ENCODE measurements around the gene RRP8.

Gene RRP8

GRCh38 chr11:6606471-6607189 is 3.2 kb upstream of the RRP8 start:
- TF ChIP-seq TAF1 (IDR thresholded peaks at IDR 0.05; ENCODE audit: low read depth) (no peak), ZBTB7A (IDR thresholded peaks at IDR 0.05; ENCODE audit: low read depth) (no peak), NFIC (IDR thresholded peaks at IDR 0.05) (no peak), USF1 (IDR thresholded peaks at IDR 0.05) (no peak), YY1 (IDR thresholded peaks at IDR 0.05; ENCODE audit: low read depth) (no peak), TCF12 (IDR thresholded peaks at IDR 0.05; ENCODE audit: low read depth) (no peak), REST (IDR thresholded peaks at IDR 0.05; ENCODE audit: low read depth) (peak; percentile 7; the same call in 1 of the 2 replicates), EGR1 (IDR thresholded peaks at IDR 0.05) (no peak), FOXM1 (IDR thresholded peaks at IDR 0.05; ENCODE audit: borderline replicate concordance, low read depth) (no peak), CREB1 (IDR thresholded peaks at IDR 0.05; ENCODE audit: low read depth) (no peak), TEAD4 (IDR thresholded peaks at IDR 0.05) (peak; percentile 62), CEBPB (IDR thresholded peaks at IDR 0.05) (no peak), MAX (IDR thresholded peaks at IDR 0.05) (no peak), EP300 (IDR thresholded peaks at IDR 0.05; ENCODE audit: borderline replicate concordance) (0 out of 2 replicates have a peak, but pooled peaks have one; percentile 15), RAD21 (IDR thresholded peaks at IDR 0.05; ENCODE audit: low read depth) (no peak)

GRCh38 chr11:6604790-6605189 is 1.4 kb upstream of the RRP8 start:
- TF ChIP-seq REST (IDR thresholded peaks at IDR 0.05; ENCODE audit: low read depth) (no peak), RAD21 (IDR thresholded peaks at IDR 0.05; ENCODE audit: low read depth) (no peak), EGR1 (IDR thresholded peaks at IDR 0.05) (no peak), TEAD4 (IDR thresholded peaks at IDR 0.05) (no peak), MAX (IDR thresholded peaks at IDR 0.05) (no peak), EP300 (IDR thresholded peaks at IDR 0.05; ENCODE audit: borderline replicate concordance) (no peak), TCF12 (IDR thresholded peaks at IDR 0.05; ENCODE audit: low read depth) (no peak), YY1 (IDR thresholded peaks at IDR 0.05; ENCODE audit: low read depth) (no peak), ZBTB7A (IDR thresholded peaks at IDR 0.05; ENCODE audit: low read depth) (no peak), FOXM1 (IDR thresholded peaks at IDR 0.05; ENCODE audit: borderline replicate concordance, low read depth) (no peak), CEBPB (IDR thresholded peaks at IDR 0.05) (no peak), USF1 (IDR thresholded peaks at IDR 0.05) (no peak), NFIC (IDR thresholded peaks at IDR 0.05) (no peak), TAF1 (IDR thresholded peaks at IDR 0.05; ENCODE audit: low read depth) (no peak), CREB1 (IDR thresholded peaks at IDR 0.05; ENCODE audit: low read depth) (no peak)

GRCh38 chr11:6604081-6604626 is 738 bp upstream of the RRP8 start:
- TF ChIP-seq YY1 (IDR thresholded peaks at IDR 0.05; ENCODE audit: low read depth) = 0 out of 2 replicates have a peak, but pooled peaks have one; percentile 10
- no peak for TF ChIP-seq REST (IDR thresholded peaks at IDR 0.05; ENCODE audit: low read depth)

Measured in Ishikawa (cell line).